Measurements from ENCODE around the gene REEP1.

Gene REEP1

GRCh38 chr2:86239745-86240144 is 97.7 kb downstream of the REEP1 start:
- no peak overlapping the region for H3K27ac ChIP-seq
- TF ChIP-seq CTCF (IDR thresholded peaks at IDR 0.05) (no peak), ZFX (IDR thresholded peaks at IDR 0.05; ENCODE audit: borderline replicate concordance) (no peak)

GRCh38 chr2:86239326-86239725 is 98.1 kb downstream of the REEP1 start:
- TF ChIP-seq CTCF (IDR thresholded peaks at IDR 0.05) (no peak), ZFX (IDR thresholded peaks at IDR 0.05; ENCODE audit: borderline replicate concordance) (no peak)
- H3K27ac ChIP-seq = no peak overlapping the region

- H3K27ac ChIP-seq = no peak overlapping the region
- TF ChIP-seq ZFX (IDR thresholded peaks at IDR 0.05; ENCODE audit: borderline replicate concordance) = no peak
- TF ChIP-seq CTCF (IDR thresholded peaks at IDR 0.05) = no peak
Observed at GRCh38 chr2:86238354-86238753, 99.1 kb downstream of the REEP1 start.

GRCh38 chr2:86237172-86237571 is 100.3 kb downstream of the REEP1 start:
- H3K27ac ChIP-seq = no peak overlapping the region
- TF ChIP-seq ZFX (IDR thresholded peaks at IDR 0.05; ENCODE audit: borderline replicate concordance) = no peak

GRCh38 chr2:86235196-86235980 is 102.0 kb downstream of the REEP1 start:
- no peak overlapping the region for H3K27ac ChIP-seq
- TF ChIP-seq CTCF (IDR thresholded peaks at IDR 0.05) = no peak

- TF ChIP-seq CTCF (IDR thresholded peaks at IDR 0.05) (no peak), ZFX (IDR thresholded peaks at IDR 0.05; ENCODE audit: borderline replicate concordance) (no peak)
- H3K27ac ChIP-seq = no peak overlapping the region
Observed at GRCh38 chr2:86234563-86235131, 102.8 kb downstream of the REEP1 start.

- H3K27ac ChIP-seq = no peak overlapping the region
- TF ChIP-seq ZFX (IDR thresholded peaks at IDR 0.05; ENCODE audit: borderline replicate concordance) (no peak), CTCF (IDR thresholded peaks at IDR 0.05) (no peak)
Observed at GRCh38 chr2:86233436-86233835, 104.0 kb downstream of the REEP1 start.
